WTC11 (cell line): ENCODE data around the gene HOXD12. TPM values are rescaled to one million over a fixed set of nuclear protein-coding genes. Genes with fewer than 3 reads are reported as not detected.

Source experiments
- ATAC-seq: fragments of 200-7000 bp; cut with Tn5 transposase; 2 replicates; pipeline ENCODE4 v1.10.0; 2021; ENCODE audit warnings: mild to moderate bottlenecking, moderate library complexity
- CTCF ChIA-PET: fragments of 300-600 bp; sonication (Branson Sonifier 250); formaldehyde crosslinking; loops from one replicate; lab custom pipeline; 2021; ENCODE audit warnings: antibody characterized with exemption; lab: Charles Lee
- POLR2A ChIA-PET: fragments of 350-600 bp; sonication (Branson Sonifier 250); formaldehyde crosslinking; loops from one replicate; lab custom pipeline; 2021; ENCODE audit warnings: antibody characterized with exemption; lab: Charles Lee
- DNase-seq: peaks from one replicate; pipeline ENCODE4 v3.0.0; 2021; ENCODE audit warnings: low spot score
- H3K27ac Mint-ChIP-seq: 2 replicates; pipeline ENCODE4 v1.8.0; 2021; ENCODE audit warnings: mixed read lengths
- H3K27me3 Mint-ChIP-seq: 2 replicates; pipeline ENCODE4 v1.8.0; 2021; ENCODE audit warnings: low read depth, mild to moderate bottlenecking, moderate library complexity, mixed read lengths
- H3K36me3 Mint-ChIP-seq: 2 replicates; pipeline ENCODE4 v1.8.0; 2021; ENCODE audit warnings: mixed read lengths
- H3K4me1 Mint-ChIP-seq: 2 replicates; pipeline ENCODE4 v1.8.0; 2022; ENCODE audit warnings: mixed read lengths
- H3K4me3 Mint-ChIP-seq: 2 replicates; pipeline ENCODE4 v1.8.0; 2021; ENCODE audit warnings: mild to moderate bottlenecking, moderate library complexity, mixed read lengths
- H3K9me3 Mint-ChIP-seq: 2 replicates; pipeline ENCODE4 v1.8.0; 2021; ENCODE audit warnings: mixed read lengths
- ATF1 ChIP-seq: sonication (generic); formaldehyde crosslinking; IDR thresholded peaks from 2 replicates; pipeline ENCODE4 v1.8.1; 2023; ENCODE audit warnings: mild to moderate bottlenecking, moderate library complexity, missing genetic modification reagents
- ATF6 ChIP-seq: sonication (generic); formaldehyde crosslinking; IDR thresholded peaks from 2 replicates; pipeline ENCODE4 v1.8.1; 2023; ENCODE audit warnings: mild to moderate bottlenecking, missing genetic modification reagents
- E2F5 ChIP-seq: sonication (generic); formaldehyde crosslinking; IDR thresholded peaks from 2 replicates; pipeline ENCODE4 v1.8.1; 2022; ENCODE audit warnings: mild to moderate bottlenecking, moderate library complexity, missing genetic modification reagents
- EMX1 ChIP-seq: fragments of 250-450 bp; sonication (Bioruptor Pico); IDR thresholded peaks from 2 replicates; pipeline ENCODE4 v1.8.0; 2021; ENCODE audit warnings: mild to moderate bottlenecking
- ESRRA ChIP-seq: sonication (generic); formaldehyde crosslinking; IDR thresholded peaks from 2 replicates; pipeline ENCODE4 v1.8.1; 2022; ENCODE audit warnings: mild to moderate bottlenecking, missing genetic modification reagents, borderline replicate concordance
- GTF2I ChIP-seq: fragments of 250-450 bp; sonication (Bioruptor Pico); conservative IDR thresholded peaks from 2 replicates; pipeline ENCODE4 v1.4.0; 2021; ENCODE audit warnings: mild to moderate bottlenecking
- KAT7 ChIP-seq: sonication (generic); formaldehyde crosslinking; IDR thresholded peaks from 2 replicates; pipeline ENCODE4 v1.8.1; 2023; ENCODE audit warnings: missing genetic modification reagents, mild to moderate bottlenecking, borderline replicate concordance
- MAX ChIP-seq: sonication (generic); formaldehyde crosslinking; IDR thresholded peaks from 2 replicates; pipeline ENCODE4 v1.8.0; 2022; ENCODE audit warnings: mild to moderate bottlenecking, missing genetic modification reagents
- MXD4 ChIP-seq: fragments of 250-450 bp; sonication (Bioruptor Pico); IDR thresholded peaks from 2 replicates; pipeline ENCODE4 v1.8.0; 2021; ENCODE audit warnings: mild to moderate bottlenecking, moderate library complexity, borderline replicate concordance
- MYBL2 ChIP-seq: sonication (generic); formaldehyde crosslinking; IDR thresholded peaks from 2 replicates; pipeline ENCODE4 v1.8.1; 2023; ENCODE audit warnings: mild to moderate bottlenecking, moderate library complexity, missing genetic modification reagents
- NFE2L1 ChIP-seq: sonication (generic); formaldehyde crosslinking; IDR thresholded peaks from 2 replicates; pipeline ENCODE4 v1.8.1; 2023; ENCODE audit warnings: missing genetic modification reagents
- NFYB ChIP-seq: sonication (generic); formaldehyde crosslinking; conservative IDR thresholded peaks from 2 replicates; pipeline ENCODE4 v1.8.0; 2022; ENCODE audit warnings: low read depth, missing genetic modification reagents
- NR1H2 ChIP-seq: sonication (generic); formaldehyde crosslinking; IDR thresholded peaks from 2 replicates; pipeline ENCODE4 v1.9.0; 2021; ENCODE audit warnings: mild to moderate bottlenecking, moderate library complexity, missing genetic modification reagents
- PREB ChIP-seq: sonication (generic); formaldehyde crosslinking; IDR thresholded peaks from 2 replicates; pipeline ENCODE4 v1.8.1; 2022; ENCODE audit warnings: mild to moderate bottlenecking, missing genetic modification reagents, moderate library complexity, borderline replicate concordance
- RELA ChIP-seq: sonication (generic); formaldehyde crosslinking; IDR thresholded peaks from 2 replicates; pipeline ENCODE4 v1.8.1; 2022; ENCODE audit warnings: missing genetic modification reagents, mild to moderate bottlenecking, borderline replicate concordance
- SMAD4 ChIP-seq: sonication (generic); formaldehyde crosslinking; IDR thresholded peaks from 2 replicates; pipeline ENCODE4 v1.8.0; 2022; ENCODE audit warnings: mild to moderate bottlenecking, missing genetic modification reagents
- SOX15 ChIP-seq: fragments of 250-450 bp; sonication (Bioruptor Pico); IDR thresholded peaks from 2 replicates; pipeline ENCODE4 v1.9.0; 2021; ENCODE audit warnings: mild to moderate bottlenecking
- ZNF232 ChIP-seq: sonication (generic); formaldehyde crosslinking; IDR thresholded peaks from 2 replicates; pipeline ENCODE4 v1.8.0; 2022; ENCODE audit warnings: mild to moderate bottlenecking, missing genetic modification reagents
- ZNF317 ChIP-seq: sonication (generic); formaldehyde crosslinking; IDR thresholded peaks from 2 replicates; pipeline ENCODE4 v1.8.1; 2023; ENCODE audit warnings: low read depth, mild to moderate bottlenecking, moderate library complexity, missing genetic modification reagents, borderline replicate concordance
- ZNF423 ChIP-seq: fragments of 250-450 bp; sonication (Bioruptor Pico); IDR thresholded peaks from 2 replicates; pipeline ENCODE4 v2.1.2; 2022; ENCODE audit warnings: mild to moderate bottlenecking, moderate library complexity
- total RNA-seq: library from RNA; stranded (reverse); gene quantifications from 3 replicates; pipeline ENCODE4 v1.2.3, GENCODE V29; 2021

Gene HOXD12
- total RNA-seq, 1 experiment from 2014 or later, result 0.17 TPM

GRCh38 chr2:176094349-176094748 lies 5.2 kb upstream of the HOXD12 start:
- no peak for ATAC-seq
- Mint-ChIP-seq H3K27me3 (peaks cover 96% of the 10 kb centered on the region), H3K4me3 (no peak overlapping the region), H3K9me3 (no peaks in the 10 kb centered on the region), H3K36me3 (peaks cover 8% of the 10 kb centered on the region), H3K27ac (no peak overlapping the region), H3K4me1 (peaks cover 61% of the 10 kb centered on the region)
- TF ChIP-seq NFE2L1 (CRISPR knock-in tag) (no peak), ZNF423 (no peak), NFYB (no peak), ATF6 (CRISPR knock-in tag) (no peak), RELA (CRISPR knock-in tag) (no peak), ZNF232 (no peak), SMAD4 (CRISPR knock-in tag) (no peak), ESRRA (CRISPR knock-in tag) (no peak), ATF1 (CRISPR knock-in tag) (no peak), MAX (CRISPR knock-in tag) (no peak), NR1H2 (CRISPR knock-in tag) (no peak), ZNF317 (no peak), E2F5 (CRISPR knock-in tag) (no peak), SOX15 (CRISPR knock-in tag) (no peak), MYBL2 (CRISPR knock-in tag) (no peak), KAT7 (CRISPR knock-in tag) (no peak), MXD4 (CRISPR knock-in tag) (no peak)
- CTCF ChIA-PET, result interaction anchor here (0.6 to 1.3 kb wide), 2 partner anchors 9 to 14 kb away, joined by 4 to 6 read pairs; no protein-coding TSS in a partner anchor
- no peak for DNase-seq
- POLR2A ChIA-PET, result no interaction called here

- peaks cover 7% of the 10 kb centered on the region for H3K36me3 Mint-ChIP-seq
- POLR2A ChIA-PET, result no interaction called here
- CTCF ChIA-PET, result interaction anchor here (4.2 kb wide), 1 partner anchor 14 kb away, joined by 56 read pairs; no protein-coding TSS in a partner anchor
- peak overlapping the region; percentile 24; the same call in 1 of the 2 replicates for H3K4me3 Mint-ChIP-seq
- ATAC-seq (no peak), DNase-seq (no peak)
- TF ChIP-seq MXD4 (CRISPR knock-in tag) (no peak), EMX1 (CRISPR knock-in tag) (no peak), MYBL2 (CRISPR knock-in tag) (no peak), PREB (no peak), ESRRA (CRISPR knock-in tag) (no peak), GTF2I (no peak), SMAD4 (CRISPR knock-in tag) (no peak)
- H3K27me3 Mint-ChIP-seq, result peaks cover 96% of the 10 kb centered on the region
- H3K9me3 Mint-ChIP-seq, result no peaks in the 10 kb centered on the region
- H3K27ac Mint-ChIP-seq, result no peak overlapping the region
- peaks cover 68% of the 10 kb centered on the region for H3K4me1 Mint-ChIP-seq
These were observed 4.2 kb upstream of the HOXD12 start for GRCh38 chr2:176095421-176095820.
